GM13977 (cell line): ENCODE data around the gene PUM1.

Experiments used
- DNase-seq: peaks from one replicate; pipeline ENCODE4 v3.0.0; 2012; ENCODE audit warnings: low spot score
- in situ Hi-C: fragments of 300-500 bp; cut with MboI; formaldehyde crosslinking; loops from one replicate; pipeline ENCODE4 v1.12.0; 2022; ENCODE audit warnings: low sequenced_read_pairs, low pct_unique_long_range_greater_than_20kb, mixed read lengths, inconsistent platforms; ENCODE audit not compliant: unreplicated experiment
- TF ChIP-seq, protein P1 (sequence below): IDR thresholded peaks from 2 replicates; pipeline ENCODE4 v1.5.1; 2012; ENCODE audit warnings: mild to moderate bottlenecking, control low read depth; ENCODE audit not compliant: insufficient read depth; ENCODE audit errors: extremely low read depth, missing control alignments

PUM1 gene

DNA sequence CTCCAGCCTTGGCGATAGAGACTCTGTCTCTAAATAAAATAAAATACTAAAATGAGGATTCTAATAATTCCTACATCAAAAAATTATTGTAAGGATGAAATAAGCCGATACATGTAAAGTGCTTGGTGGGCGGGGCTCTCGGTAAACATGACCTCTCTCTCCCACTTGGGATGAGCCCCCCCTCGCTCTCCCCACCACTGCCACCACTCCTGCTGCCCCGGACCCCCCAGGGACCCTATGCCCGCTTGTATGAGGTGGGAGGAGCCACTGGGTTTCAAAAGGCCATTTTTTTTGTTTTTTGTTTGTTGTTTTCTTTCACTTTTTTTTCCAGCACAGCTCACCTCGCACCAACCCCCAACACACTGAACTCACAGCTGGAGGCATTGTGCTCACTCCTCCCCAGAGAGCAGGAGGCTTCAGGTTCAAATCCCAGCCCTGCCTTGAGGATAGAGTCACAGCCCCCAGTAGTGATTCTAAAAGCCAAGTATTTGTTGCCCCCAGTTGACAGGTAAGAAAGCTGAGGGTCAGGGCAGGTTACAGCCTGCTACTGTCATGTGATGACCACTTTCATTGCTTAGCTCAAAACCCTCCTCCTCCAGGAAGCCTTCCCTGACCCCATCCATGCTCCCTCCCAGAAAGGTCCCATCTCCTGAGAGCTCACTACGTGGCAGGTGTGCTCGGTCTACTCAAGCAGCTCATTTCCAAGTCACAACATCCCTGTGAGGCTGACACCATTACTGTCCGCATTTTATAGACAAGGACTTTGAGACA, 161.1 kb downstream of the PUM1 start:
- in situ Hi-C loops, result no loop called here
- TF ChIP-seq, protein P1, sequence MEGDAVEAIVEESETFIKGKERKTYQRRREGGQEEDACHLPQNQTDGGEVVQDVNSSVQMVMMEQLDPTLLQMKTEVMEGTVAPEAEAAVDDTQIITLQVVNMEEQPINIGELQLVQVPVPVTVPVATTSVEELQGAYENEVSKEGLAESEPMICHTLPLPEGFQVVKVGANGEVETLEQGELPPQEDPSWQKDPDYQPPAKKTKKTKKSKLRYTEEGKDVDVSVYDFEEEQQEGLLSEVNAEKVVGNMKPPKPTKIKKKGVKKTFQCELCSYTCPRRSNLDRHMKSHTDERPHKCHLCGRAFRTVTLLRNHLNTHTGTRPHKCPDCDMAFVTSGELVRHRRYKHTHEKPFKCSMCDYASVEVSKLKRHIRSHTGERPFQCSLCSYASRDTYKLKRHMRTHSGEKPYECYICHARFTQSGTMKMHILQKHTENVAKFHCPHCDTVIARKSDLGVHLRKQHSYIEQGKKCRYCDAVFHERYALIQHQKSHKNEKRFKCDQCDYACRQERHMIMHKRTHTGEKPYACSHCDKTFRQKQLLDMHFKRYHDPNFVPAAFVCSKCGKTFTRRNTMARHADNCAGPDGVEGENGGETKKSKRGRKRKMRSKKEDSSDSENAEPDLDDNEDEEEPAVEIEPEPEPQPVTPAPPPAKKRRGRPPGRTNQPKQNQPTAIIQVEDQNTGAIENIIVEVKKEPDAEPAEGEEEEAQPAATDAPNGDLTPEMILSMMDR, result no peak
- no peak for DNase-seq

DNA sequence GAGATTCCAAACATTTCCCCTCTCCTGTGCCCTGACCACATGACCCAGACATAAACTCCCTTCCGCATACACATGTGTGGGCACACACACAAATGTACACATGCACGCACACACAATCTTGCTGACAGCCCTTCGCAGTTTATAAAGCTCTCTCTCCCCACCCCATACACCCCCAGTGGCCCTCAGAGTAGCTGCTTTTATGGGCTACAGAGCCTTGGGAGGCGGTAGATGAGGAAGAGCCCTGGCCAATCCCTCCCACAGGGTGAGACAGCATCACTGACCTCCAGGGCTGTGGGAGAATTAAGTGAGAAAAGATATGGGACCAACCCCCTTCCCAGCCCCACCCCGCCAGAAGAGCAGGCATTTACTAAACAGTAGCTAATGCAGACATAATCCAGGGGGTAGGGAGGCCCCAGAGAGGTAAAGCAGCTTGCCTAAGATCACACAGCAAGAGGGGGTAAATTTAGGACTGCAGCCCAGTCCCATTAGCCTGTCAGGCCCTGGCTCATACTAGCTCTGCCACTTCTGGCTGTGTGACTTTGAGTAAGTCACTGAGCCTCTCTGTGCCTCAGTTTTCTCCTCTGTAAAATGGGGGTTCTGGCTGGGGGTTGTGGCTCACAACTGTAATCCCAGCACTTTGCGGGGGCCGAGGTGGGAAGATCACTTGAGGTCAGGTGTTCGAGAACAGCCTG, 162.0 kb downstream of the PUM1 start:
- in situ Hi-C loops, result no loop called here
- no peak for DNase-seq
- TF ChIP-seq, protein P1, result no peak

DNA sequence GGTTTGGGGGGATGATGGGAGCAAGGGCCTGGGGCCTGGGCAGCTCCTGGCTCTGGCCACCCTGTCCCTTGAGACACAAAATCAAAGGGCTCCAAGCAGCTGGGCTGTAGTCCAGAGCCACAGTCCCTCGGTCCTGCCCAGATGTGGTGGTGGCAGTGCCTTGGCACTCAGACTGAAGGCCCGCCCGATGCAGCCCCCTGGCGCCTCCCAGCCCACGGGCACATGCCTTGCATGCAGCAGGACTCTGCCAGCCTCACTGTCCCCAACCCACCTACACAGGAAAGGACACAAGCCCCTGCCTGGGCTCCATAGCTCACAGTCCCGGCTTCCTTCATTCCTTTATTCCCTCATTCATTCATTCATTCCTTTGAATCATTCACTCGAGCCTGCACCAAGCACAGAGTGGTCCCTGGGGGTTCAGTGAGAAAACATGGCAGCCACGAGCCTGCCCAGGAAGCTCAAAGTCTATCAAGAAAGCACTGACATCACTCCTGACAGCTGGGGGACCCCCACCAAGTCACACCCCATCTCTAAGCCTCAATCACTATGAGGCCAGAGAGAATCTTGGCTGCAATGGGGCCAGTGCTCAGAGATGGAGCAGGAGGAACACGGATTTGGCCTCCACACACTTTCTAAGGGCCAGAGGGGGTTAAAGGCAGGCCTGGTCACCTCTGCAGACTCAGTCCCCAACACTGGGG, 162.8 kb downstream of the PUM1 start:
- in situ Hi-C loops, result no loop called here
- no peak for DNase-seq
- TF ChIP-seq, protein P1, result no peak

DNA sequence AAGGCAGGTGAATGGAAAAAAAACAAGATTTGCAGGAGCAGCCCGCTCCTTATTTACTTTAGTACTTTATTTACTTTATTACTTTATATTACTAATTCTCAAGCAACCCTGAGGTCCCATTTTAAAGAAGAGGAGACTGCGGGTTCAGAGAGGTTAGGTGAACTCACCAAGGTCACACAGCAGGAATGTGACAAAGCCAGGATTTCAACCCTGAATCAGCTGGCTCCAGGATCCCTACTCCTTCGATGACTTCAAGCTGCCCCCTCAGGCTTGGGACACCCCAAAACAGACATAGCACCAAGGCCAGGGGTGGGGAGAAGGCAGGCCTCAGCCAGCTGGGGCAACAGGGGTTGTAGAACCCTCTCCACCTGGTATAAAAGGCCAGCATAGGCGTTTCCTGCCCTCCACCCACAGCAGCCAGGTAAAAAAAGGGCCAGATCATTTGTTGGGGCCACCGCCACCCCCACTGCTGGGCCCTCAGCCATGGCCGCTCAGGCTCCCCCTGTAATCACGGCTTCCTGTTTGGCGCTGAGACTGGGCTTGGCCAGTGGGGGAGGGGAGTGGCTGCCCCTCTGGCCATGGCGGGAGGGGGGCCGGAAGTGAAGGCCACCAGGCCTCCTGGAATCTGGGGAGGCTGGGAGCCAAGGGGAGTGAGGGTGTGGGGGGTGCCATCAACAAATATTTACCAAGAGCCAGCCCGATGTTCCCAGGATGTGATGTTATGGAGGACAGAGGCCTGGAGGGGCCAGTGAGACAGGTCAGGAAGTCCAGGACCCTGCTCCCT, 163.5 kb downstream of the PUM1 start:
- in situ Hi-C loops, result no loop called here
- no peak for DNase-seq
- TF ChIP-seq, protein P1, result no peak

DNA sequence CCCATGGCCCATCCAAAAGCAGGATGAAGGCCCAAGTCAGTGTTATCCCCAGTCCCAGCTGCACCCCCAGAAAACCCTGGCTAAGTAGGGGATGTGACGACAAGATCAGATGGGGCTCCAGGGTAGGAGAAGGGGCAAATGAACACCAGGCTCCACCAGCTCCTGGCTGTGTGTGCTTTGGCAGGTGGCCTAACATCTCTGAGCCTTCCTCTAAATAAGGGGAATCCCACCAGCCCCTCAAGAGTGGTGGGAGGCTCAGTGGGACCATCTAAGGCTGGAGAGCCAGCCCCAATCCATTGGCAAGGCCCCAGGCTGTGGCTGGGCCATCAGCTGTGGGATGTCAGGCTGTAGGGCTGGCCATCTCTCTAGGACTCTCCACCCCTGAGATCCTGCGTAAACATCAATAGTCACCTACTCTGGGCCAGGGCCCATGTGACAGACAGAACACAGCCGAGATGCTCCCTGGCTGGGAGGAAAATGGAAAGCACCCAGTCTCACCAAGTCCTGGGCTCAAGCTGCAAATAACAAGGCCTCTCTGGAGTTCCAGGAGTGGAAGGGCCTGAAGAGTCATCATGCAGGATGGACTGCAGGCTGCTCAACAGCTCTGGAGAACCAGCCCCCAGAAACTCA, 164.5 kb downstream of the PUM1 start:
- in situ Hi-C loops, result no loop called here
- TF ChIP-seq, protein P1, result no peak

DNA sequence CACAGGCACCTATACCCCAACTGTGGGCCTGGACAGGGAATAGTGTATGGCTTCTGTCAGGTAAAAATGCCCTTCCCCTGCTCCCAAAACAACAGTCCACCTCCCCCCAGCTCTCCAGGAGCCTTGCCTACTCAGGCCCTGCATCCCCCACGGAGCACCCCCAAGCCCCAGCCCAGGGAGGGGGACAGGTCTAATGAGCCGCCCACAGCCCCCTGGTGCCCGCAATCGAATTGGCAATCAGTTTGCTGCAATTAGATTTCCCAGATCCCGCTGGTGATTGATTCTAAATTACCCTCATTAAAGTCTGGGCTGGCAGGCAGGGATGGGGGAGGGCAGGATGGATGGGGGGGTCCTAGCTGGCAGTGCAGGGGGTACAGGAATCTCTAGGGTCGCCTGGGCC, 165.0 kb downstream of the PUM1 start:
- DNase-seq, result no peak
- TF ChIP-seq, protein P1, result no peak
- in situ Hi-C loops, result no loop called here

More for the DNA sequence above, 164.5 kb downstream of the PUM1 start:
- DNase-seq, result no peak
